Stimulated activated CD8-positive, alpha-beta memory T cell treated with anti-CD3 and anti-CD28 coated beads, Interleukin-15, amount 100 ng/mL, for 24 hours (primary cell): ENCODE results near the gene NCMAP.

Experiments used
- DNase-seq: peaks from one replicate; pipeline ENCODE4 v3.0.0-alpha.2; 2020; ENCODE audit warnings: low read depth

The NCMAP gene

DNA sequence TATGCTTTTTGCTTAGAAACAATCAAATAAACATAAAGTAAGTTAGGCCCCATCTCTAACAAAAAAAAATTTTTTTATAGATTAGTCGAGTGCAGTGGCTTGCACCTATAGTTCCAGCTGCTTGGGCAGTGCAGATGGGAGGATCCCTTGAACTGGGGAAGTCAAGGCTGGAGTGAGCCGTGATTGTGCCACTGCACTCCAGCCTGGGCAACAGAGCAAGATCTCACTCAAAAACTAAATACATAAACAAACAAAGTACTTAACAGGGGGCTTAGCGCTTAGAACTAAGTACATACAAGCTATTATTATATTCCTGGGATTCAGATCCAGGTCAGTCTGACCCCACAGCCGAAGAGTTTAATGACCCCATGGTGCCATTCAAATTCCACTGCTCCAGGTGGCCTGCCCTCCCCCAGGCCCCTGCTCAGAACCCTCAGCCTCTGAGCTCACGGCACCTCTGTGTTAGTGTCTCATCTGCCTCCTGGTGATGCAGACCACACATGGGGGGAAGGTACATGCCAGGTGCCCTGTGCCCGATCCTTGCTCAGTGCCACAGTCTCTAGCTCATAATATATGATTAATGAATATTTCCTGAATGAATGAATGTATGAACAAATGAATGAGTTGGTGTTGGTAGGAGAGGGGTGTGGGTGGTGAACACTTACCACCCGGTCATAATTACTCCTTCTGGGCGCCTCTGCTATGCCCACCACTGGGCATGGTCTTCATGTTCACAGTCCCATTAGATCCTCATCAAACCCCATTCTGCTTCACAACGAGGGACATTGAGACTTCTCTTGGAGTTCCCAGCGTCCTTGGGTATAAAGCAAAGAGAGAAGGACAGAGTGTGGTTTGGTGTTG, 14.6 kb downstream of the NCMAP start:
- DNase-seq: no peak

DNA sequence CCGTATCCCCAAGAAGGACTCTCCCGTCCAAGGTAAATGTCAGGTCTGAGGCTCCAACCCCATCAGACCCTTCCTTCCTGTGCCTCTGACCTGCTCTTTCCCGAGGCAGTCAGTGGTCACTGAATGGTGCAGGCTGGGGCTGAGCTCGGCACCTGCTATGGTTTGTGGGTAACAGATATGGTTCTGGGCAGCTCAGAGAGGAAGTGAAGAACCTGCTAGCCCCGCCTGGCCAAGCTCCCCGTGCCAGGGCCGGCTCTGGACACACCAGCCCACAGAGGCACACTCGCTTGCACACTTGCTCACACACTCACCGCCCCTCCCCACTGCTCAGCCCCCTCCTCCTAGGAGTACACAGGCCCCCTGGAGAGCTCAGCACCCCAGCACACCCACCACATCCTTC, 16.4 kb downstream of the NCMAP start:
- no peak for DNase-seq

DNA sequence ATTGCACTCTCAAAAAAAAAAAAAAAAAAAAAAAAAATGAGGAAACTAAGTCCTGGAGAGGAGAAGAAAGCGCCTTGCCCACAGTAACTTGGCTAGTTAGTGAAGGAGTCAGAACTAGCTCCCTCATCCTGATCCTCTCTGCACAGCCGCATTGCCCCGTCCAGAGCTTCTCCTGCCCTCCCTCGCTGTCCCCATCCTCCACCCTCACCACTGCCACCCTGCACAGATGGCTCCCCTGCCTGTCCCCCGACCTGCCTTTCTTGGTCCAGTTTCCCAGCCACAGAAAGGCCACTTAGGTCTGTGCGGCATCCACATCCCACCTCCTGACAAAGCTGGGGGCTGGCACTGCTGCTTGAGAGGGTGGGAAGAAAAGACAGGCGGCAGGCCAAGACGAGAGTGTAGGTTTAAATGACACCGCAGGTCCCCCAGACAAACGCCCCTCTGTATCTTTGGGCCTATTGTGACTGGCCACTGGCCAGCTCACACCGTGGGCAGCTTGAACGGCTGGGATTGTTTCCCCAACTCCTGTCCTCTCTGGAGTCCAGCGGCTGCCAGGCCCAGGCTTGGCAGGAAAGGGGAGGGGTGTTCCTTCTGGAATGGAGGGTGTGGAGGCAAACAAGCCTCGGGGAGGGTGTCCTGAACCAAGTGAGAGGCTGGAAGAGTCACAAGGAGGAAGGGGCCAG, 20.2 kb downstream of the NCMAP start:
- no peak for DNase-seq

DNA sequence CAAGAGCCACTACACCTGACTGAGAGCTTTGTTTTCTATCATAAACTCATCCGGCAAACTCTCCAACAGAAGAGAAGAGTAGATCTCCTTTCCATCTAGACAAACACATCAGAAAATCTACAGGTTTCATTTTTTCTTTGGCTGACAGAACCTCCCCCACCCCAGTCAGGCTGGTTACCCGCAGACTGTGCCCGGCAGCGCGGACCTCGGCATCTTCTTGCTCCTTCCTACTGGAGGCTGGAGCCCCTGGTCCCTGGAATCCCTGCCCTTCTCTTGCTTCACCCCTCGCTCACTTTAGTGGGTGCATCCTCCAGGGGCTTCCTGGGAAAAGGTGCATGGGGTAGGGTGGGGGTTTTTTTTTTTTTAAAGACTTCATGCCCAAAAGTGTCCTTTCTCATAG, 23.0 kb downstream of the NCMAP start:
- no peak for DNase-seq

DNA sequence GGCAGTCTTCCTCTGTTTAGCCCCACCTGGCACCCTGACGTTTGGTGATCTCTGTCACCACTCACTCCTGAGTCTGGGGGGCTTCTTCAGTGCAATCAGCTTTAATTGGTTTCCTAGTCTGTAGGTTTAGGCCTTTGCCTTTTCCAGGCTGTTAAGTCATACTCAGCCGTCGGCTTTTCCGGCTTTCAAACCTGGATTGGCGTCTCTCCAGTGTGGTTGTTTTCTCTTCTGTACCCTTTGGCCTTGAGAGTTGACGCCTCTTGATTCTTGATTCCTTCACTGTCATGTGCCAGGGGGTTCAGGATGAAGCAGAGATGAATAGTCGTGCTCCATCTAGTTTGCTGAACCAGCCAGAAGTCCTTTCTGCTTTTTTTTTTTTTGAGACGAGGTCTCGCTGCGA, 24.9 kb downstream of the NCMAP start:
- no peak for DNase-seq

DNA sequence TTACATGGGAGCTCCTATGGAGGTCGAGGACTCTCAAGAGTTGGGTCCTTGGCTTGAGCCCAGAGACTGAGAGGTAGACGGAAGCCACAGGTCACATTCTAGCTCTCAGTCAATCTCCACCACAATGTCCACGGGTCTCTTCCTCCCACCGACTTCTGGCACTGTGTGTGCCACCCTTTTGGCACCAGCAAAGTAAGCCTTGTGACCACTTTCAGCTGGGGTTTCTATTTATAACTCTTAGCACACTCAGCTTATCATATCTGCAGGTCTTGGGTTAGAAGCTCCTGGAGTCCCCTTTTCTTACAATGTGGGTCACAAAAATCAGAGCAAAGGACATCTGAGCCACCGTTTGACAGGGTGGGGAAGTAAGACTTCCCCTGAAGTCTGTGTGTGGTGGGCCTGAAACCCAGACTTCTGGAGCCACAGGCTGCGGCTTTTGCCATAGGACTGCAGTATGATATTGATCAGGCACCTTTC, 28.3 kb downstream of the NCMAP start:
- no peak for DNase-seq

DNA sequence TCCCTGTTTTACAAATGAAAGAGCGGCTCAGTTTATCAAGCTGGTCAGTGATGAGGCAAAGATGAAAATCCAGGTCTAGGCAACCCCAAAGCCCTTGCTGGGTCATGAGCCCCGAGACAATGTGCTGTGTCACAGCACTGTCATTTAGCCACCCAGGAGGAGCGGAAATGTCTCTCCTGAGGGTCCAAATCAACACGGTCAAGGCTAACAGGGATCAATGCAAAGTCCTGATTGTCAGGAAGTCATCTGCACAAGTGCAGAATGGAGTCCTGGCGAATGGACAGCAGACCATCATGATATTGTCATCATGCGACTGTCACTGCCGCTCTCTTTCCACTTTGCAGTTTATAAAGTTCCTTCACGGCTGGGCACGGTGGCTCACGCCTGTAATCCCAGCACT, 30.2 kb downstream of the NCMAP start:
- no peak for DNase-seq

DNA sequence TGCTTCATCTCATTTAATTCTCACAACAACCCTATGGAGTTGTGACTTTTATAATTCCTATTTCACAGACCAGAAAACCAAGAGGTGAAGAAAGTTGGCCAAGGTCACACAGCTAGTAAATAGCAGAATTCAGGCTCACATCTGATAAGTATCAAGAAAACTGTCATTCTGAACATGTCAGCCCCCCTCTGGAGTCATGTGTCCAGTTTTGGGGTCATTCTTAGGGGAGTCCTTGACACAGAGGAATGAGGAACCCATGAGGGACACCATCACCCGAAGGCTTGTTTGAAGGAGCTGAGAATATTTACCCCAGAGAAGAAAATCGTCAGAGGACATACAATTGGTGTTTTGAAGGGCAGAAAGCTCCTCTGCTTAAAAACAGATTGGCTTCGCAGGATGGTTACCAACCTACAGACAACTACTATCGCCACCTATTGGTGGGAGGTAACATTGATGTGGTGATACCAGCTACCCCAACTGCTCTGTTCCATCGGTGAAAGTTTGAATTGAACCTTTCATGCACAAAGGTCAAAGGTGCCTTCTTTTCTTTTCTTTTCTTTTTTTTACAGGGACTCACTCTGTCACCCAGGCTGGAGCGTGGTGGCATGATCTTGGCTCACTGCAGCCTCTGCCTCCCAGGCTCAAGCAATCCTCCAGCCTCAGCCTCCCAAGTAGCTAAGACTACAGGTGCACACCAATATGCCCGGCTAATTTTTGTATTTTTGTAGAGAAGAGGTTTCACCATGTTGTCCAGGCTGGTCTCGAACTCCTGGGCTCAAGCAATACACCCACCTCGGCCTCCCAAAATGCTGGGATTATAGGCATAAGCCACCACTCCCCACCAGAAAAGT, 31.3 kb downstream of the NCMAP start:
- DNase-seq: no peak

DNA sequence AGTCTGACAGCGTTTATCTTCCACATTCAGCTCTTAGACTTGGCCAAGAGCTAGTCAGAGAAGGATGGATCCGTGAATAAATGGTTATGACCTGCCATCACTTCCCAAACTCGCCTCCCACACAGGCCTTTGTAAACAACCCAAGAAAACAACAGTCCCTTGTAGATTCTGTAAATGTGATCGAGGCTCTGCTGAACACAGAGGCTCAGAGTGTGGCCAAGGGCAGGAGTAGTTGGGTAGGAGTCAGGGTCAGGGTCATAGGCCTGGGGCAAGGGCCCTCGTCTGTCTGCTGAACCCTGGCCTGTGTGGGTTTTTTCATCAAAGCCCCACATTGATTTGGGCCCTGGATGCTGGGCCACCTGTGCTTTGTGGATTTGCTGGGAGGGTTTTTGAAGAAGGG, 32.7 kb downstream of the NCMAP start:
- no peak for DNase-seq

DNA sequence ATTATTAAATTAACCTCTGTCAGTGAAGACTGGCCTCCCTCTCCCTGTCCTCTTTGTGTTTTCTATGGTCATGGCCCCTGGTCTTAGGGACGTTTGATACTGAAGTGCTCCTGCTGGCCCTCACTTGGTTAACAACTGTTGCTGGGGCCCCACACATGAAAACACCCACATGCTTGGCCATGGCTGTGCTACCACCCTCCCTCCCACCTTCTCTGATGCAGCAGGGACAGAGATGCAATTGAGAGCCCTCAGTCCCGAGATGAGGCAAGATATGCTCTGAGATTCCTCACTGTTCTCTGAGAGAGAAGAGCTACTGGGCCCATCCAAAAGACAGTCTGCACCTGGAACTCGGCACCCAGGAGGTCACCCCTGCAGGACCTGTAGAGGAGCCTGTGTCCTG, 33.3 kb downstream of the NCMAP start:
- no peak for DNase-seq

DNA sequence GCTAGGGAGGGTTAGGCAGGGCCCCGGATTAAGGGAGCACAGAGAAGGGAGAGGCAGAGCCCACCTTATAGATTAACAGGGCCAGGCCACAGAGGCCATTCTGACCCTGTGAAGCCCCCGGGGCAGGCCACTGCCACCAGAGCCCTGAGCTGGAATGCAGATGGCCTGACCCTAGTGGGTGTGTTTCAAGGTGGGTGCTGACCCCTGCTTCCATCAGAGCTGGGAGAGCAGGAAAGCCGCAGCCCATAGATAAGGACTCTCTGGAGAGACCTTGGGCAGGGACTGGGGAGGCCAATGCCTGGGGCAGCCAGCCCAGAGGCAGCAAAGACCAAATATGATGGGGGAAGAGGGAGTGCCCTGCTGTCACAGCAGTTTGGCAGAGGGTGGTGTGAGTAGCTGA, 35.9 kb downstream of the NCMAP start:
- no peak for DNase-seq

DNA sequence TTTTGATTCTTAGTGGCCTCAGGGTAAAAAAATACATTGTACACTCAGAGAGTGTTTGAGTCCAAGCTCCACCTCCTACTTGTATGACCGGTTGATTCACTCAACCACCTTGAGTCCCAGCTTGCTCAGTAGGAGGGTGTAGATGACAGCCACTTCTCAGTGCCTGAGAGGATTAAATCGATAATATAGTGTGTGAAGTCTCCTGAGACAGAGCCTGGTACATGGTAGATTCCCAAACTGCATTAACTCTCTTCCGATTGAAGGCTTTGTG, 38.4 kb downstream of the NCMAP start:
- no peak for DNase-seq

DNA sequence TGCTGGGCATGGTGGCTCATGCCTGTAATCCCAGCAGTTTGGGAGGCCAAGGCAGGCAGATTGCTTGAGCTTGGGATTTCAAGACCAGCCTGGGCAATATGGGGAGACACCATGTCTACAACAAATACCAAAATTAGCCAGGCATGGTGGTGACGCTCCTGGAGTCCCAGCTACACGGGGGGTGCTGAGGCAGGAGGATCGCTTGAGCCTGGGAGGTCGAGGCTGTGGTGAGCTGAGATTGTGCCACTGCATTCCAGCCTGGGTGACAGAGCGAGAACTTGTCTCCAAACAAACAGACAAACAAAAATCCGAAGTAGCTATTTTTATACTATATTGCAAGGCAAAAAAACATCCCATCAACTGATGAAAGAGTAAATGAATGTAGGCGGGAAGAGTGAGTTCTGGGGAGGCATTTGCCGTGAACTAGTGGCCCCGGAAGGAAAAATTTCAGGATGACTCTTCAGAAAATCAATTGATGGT, 40.6 kb downstream of the NCMAP start:
- no peak for DNase-seq

DNA sequence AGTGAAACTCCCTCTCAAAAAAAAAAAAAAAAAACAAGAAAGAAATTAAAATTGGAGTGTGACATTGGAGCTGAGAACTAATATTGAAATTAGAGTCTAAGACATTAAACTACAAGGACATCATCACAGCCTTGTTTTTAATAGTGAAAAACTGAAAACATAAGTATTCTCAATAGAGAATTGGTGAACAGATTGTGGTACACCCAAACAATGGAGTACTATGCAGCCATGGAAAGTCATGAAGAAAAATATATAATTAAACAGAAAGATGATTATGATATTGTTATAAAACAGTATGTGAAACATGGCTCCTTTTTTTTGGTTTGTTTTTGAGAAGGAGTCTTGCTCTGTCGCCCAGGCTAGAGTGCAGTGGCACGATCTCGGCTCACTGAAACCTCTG, 43.4 kb downstream of the NCMAP start:
- no peak for DNase-seq

DNA sequence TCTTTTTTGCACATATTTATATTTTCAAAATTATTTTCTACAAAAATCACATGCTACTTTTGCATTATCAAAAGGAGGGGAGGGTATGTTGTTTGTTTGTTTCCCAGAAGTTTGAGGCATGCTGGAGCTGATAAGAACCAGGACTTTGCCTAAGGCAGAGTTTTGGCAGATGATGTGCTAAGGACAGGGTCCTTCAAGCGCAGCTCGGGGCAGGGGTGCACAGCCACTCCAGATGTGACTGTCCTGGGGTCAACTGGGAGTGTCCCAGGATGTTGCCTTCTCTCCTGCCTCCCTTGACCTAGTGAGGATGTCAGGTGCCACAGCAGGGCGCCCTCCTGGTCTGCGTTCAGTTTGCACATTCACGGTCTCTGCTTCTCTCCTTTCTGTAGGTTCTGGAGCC, 44.7 kb downstream of the NCMAP start:
- DNase-seq: no peak

DNA sequence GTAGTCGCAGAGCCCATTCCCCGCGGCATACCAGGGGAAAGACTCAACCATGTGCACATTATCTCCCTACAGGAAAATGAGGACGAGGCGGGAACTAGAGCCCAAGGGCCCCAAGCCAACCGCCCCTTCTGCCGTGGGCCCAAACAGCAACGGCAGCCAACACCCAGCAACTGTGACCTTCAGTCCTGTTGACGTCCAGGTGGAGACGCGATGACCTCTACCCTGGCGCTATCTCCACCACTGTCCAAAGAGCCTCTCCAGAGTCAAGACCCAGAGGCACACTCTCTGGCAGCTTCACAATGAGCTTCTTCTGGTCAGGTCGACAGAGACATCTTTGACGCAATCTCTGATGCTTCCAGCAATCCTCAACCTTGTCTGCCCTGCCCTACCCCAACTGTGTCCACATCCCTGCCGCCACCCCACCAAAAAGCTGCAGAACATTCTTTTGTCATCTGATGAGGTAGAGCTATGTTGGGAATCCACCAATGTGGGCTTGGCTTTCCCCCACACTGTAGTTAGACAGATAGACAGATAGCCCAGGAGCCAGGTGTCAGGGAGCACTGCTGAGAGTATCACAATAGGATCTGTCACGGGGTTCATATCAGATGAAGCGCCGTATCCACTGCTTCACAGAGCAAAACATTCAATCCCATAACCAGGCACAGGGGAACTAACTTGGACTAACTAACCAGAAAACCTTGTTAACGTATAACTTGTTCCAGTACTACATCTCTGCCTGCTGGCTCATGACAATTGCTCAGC, 49.8 kb downstream of the NCMAP start:
- DNase-seq: no peak

DNA sequence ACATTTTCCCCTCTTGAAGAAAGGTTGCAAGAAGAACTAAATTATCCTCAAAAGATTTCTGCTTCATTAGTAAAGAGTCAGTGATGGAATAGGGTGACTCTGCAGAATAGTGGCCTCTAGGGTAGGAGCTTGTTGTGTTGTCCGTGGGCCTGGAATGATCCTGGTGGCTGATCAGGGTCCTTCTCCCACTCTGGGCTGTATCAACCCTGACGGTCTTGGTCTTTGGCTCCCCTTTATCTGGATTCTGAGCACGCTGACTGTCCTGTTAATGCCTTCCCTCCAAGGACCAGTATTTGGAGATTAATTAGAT, 50.4 kb downstream of the NCMAP start:
- no peak for DNase-seq

DNA sequence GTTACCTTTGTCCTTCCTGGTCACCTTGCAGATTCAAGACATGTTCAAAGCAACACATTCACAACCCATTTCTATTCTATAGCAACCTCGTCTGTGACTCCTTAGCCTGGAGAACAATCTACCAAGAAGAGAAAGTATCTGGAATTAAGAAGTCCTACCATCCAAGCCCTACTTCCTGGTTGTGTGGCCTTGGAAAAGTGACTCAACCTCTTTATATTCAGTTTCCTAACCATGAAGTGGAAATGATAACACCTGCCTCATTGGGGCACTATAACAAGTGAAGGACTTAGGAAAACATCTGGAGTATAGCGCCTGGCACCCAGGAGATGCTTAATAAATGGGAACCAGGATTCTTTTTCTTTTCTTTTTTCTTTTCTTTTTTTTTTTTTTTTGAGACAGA, 50.7 kb downstream of the NCMAP start:
- no peak for DNase-seq

DNA sequence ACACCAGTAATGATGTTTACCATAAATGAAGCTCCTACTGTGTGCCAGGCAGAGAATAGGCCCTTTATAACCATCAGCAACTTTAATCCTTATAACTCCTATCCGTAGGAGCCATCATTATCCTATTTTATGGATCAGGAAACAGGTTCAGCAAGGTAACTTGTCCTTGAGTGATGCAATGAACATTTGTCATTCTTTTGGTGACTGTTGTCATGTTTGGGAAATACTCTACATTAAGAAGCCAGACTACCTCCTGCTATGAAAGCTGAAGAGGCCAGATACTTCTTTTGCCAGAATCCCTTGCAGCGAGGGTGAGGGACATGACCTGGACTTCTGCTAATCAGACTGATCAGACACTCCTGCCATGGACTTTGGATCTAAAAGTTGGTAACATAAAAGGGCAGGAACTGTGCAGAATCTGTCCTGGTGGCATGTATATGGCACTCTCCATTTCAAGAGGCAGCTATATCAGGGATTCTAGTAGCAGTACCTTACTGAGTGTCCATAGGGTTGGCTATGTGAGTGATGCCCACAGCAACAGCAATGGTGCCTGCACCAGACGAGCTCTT, 54.1 kb downstream of the NCMAP start:
- no peak for DNase-seq

DNA sequence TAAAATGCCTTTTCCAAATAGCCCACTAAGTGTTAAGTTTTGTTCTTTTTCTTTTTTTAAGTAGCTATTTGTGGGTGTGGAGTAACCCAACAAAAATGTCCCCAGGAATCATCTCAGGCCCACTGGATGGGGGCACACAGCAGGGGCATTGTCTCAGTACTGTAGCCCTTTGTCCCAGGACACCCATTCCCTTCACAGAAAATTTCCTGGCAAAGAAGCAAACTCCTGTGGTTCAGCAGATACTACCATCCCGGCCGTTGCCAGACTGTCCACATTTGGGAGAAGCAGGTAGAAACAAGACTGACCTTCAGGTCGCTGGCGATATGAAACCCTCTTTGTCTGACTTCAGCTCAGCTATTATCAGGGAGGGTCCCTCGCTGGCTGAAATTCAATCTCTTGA, 63.5 kb downstream of the NCMAP start:
- DNase-seq: no peak

DNA sequence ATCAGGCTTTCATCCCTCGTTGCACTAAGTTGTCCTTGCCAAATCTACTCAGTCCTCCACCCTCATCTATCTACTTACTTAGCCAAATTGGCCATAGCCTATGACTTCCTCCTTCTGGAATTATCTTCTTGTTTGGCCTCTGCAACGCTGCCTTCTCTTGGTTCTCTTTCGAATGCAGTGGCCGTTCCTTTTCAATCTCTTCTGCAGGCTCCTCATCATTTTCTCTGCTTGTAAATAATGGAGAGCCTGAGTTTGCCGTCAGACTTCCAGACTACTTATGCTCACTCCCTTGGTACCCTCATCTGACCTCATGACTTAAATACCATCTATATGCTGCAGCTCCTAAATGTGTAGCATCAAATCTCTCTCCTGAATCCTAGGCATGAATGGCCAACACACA, 64.8 kb downstream of the NCMAP start:
- no peak for DNase-seq

DNA sequence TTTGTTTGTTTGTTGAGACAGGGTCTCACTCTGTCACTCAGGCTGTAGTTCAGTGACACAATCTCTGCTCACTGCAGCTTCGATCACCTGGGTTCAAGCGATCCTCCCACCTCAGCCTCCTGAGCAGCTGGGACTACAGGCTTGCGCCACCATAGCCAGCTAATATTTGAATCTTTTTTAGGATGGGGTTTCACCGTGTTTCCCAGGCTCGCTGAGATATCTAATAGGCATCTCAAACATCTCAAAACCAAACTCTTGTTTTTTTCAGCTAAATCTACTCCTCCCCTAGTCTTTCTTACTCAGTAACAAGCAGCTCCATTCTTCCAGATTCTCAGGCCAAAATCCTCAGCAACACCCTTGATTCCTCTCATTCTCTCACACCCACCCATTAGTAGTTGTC, 65.2 kb downstream of the NCMAP start:
- DNase-seq: no peak
